K562 treated with DMSO at 1 percent for 48 hours (cell line): Measurements from ENCODE around the gene LYG2. TPM values are rescaled to one million over a fixed set of nuclear protein-coding genes. Genes with fewer than 3 reads are reported as not detected.

ENCODE experiments used
- total RNA-seq: library from RNA; unstranded; fragments of 300-600 nt; gene quantifications from 2 replicates; pipeline ENCODE4 v1.2.3, GENCODE V29; 2022; ENCODE audit warnings: low replicate concordance; ENCODE audit errors: extremely low read depth

LYG2 gene, protein sequence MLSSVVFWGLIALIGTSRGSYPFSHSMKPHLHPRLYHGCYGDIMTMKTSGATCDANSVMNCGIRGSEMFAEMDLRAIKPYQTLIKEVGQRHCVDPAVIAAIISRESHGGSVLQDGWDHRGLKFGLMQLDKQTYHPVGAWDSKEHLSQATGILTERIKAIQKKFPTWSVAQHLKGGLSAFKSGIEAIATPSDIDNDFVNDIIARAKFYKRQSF
- not detected in 2 replicates for total RNA-seq

DNA sequence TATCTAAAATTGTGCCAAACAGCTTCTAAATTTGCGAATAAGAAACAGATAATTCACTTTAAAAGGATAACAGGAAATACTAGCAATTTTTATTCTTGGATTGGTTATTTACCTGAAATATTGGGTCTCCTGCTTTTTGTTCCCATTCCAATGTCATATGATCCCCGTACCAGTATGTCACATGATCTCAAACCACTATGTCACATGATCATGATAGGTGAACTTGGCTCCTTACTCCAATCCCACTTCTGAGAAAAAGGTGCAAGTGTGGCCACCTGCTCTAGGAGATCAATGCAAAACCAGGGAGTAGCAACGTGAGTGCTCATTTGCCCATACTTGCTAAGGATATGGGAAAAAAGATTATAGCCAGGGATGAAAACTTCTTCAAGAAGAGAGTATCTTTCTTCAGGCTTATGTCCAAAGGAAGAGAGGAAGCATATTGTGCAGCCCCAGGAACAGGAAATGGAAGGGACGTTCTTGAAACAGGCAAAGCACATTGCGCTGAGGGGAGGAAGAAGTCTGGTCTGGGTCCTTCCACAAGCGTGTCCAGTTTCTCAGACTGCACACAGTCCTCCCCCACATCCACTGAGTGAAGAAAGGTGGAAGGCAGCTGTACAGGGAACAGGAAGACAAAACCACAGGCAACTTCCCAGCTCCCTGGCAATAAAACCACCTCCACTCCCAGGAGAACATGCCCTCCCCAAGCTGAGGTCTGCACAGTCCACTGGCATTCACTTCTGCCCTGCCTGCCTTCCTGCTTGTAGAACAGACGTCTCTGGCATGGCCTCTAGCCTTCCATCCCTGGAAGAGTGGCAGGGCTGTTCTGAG is at the start of gene LYG2:
Gene LYG2 (minus strand): TSS at position 176 of the 828 bp plus-strand sequence. CDS start 1,406 bp downstream, outside the sequence.

DNA sequence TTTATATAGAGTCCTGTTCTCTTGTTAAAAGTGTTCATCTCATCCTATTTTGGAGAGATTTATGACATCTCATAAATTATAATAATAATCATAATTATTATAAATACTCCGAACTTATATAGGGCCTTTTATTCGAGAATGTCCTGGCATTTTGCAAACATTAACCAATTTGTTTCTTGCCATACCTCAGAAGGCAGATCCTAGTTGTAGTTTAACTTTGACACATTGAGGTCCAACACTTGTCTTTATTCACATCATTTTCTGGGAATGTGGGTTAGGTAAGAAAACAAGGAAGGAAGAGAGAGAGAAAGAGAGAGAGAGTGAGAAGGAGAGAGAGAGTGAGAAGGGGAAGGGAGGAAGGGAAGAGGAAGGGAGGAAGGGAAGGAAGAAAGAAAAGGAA is 45.6 kb upstream of the LYG2 start, which contains the start of gene LYG1:
Gene LYG1 (minus strand): TSS at position 101 of the 400 bp plus-strand sequence. CDS start 5,527 bp downstream, outside the sequence.

Other genes with a start within 250 kb of the LYG2 start
- gene C2orf15, start 114.0 kb downstream of the LYG2 start, total RNA-seq = not detected in 2 replicates
- not detected in 2 replicates for gene TSGA10, start 100.7 kb downstream of the LYG2 start, total RNA-seq
- gene LIPT1, start 100.7 kb downstream of the LYG2 start, total RNA-seq = not detected in 2 replicates
- gene MITD1, start 74.6 kb downstream of the LYG2 start, total RNA-seq = not detected in 2 replicates
- gene MRPL30, start 74.5 kb downstream of the LYG2 start, total RNA-seq = not detected in 2 replicates
- not detected in 2 replicates for gene LYG1, start 45.5 kb upstream of the LYG2 start, total RNA-seq
- not detected in 2 replicates for gene TXNDC9, start 80.7 kb upstream of the LYG2 start, total RNA-seq
- gene EIF5B, start 81.7 kb upstream of the LYG2 start, total RNA-seq = not detected in 2 replicates
- gene REV1, start 234.4 kb upstream of the LYG2 start, total RNA-seq = not detected in 2 replicates